ENCODE measurements around the gene MGMT. TPM values are rescaled to one million over a fixed set of nuclear protein-coding genes. Genes with fewer than 3 reads are reported as not detected.

Gene MGMT
- total RNA-seq, 1 experiment from 2014 or later, result 18.6 TPM

DNA sequence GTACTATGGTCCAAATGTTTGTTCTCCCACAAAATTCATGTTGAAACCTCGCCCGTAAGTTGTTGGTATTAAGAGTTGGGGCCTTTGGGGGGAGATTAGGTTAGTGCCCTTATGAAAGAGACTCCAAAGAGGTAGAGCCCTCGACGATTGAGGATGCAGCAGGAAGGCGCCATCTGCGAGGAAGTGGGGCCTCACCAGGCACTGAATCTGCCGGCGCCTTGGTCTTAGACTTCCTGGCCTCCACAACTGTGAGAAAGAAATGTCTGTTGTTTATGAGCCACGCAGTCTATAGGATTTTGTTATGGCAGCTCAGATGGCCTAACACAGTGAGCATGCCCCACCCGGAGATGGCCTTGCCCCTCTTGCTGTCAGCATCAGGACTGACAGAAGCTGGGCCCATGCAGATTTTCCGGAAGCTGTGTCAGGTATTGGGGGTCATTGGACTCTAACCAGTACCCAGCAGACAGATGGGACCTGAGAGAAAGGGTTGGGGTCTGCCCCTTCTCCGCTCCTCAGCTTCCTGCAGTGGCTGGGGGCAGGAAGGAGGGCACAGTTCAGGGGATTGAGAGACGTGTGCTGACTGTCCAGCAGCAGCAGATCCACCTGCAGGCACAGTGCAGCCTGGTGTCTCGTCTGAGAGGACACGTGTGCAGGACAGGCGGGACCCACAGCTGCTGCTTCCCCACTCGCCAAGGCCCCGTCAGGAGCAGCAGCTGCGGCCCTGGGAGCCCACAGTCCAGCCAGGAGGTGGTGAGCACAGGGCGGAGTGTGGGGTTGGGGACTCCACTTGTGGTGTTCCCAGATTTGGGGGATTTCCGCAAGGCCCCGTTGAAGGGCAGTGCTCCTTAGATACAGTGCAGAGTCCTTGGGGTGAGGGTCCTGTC is 47.8 kb downstream of the MGMT start:
- H3K36me3 ChIP-seq (replicated peaks; ENCODE audit: control insufficient read depth, insufficient read depth, low read length), result no peaks in the 10 kb centered on the region
- DNase-seq, result no peak
- no peaks in the 10 kb centered on the region for H3K27me3 ChIP-seq (ENCODE audit: control insufficient read depth, insufficient read depth, low read length)
- H3K4me3 ChIP-seq (ENCODE audit: insufficient read depth, low read depth, low read length), result no peak overlapping the region

DNA sequence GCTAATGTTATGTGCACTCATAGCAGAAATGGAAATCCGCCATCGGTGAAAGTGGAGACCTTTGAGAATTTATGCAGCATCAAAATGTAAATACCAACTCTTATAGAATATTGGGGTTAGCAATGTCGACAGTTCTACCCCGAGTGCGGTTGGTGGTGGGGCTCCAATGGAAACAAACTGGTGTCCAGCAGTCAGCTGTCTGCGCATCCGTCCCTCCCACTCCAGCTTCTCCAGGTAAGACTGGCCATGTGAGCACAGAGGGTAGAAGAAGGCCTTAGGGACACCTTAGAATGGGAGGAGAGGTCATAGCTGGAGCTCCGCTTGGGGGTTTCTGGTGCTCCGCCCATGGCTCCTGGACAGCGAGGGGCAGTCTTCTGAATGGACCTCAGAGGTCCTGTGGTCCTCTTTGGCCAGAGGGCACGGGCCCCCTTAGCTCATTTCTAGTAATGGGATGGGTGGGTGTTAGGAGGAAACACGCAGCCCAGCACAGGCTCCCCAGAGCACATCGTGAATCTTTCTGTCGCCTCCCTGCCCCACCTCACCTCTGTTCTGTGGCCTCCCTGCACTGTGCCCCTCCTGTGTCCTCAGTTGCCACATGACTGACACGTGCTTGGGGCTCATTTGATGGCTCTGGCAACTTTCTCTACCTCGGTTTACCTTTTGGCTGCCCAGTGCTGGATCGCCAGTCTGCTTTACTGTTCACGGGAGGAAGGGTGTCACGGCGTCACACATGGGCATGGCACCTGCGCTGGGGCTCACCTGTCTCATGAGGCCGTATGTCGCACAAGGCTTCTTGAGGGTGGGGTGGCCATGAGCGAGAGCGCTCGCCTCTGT is 50.0 kb downstream of the MGMT start:
- Histone ChIP-seq H3K4me3 (ENCODE audit: insufficient read depth, low read depth, low read length) (no peak overlapping the region), H3K36me3 (replicated peaks; ENCODE audit: control insufficient read depth, insufficient read depth, low read length) (no peaks in the 10 kb centered on the region), H3K27me3 (ENCODE audit: control insufficient read depth, insufficient read depth, low read length) (no peaks in the 10 kb centered on the region)
- no peak for DNase-seq

DNA sequence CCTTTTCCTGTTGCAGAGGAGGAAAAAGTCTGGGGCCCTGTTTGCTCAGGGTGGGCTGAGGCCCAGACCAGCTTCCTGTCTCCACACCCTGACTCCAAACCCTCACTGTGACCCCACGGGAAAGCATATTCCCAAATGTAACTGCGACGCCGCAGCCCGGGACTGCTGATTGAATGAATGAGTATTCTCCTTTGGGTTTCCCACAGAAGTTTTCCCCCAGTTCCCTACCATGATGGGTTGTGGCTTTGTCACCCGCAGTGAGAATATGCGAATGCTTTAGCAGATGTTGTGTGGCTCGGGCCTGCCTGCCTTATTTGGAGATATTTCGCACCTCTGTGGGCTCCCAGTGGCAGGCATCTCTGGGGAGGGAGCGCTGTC is 50.6 kb downstream of the MGMT start:
- Histone ChIP-seq H3K36me3 (replicated peaks; ENCODE audit: control insufficient read depth, insufficient read depth, low read length) (no peaks in the 10 kb centered on the region), H3K27me3 (ENCODE audit: control insufficient read depth, insufficient read depth, low read length) (no peaks in the 10 kb centered on the region), H3K4me3 (ENCODE audit: insufficient read depth, low read depth, low read length) (no peak overlapping the region)
- DNase-seq, result no peak

GRCh38 chr10:129518793-129519192 is 51.8 kb downstream of the MGMT start:
- Histone ChIP-seq H3K36me3 (replicated peaks; ENCODE audit: control insufficient read depth, insufficient read depth, low read length) (no peaks in the 10 kb centered on the region), H3K4me3 (ENCODE audit: insufficient read depth, low read depth, low read length) (no peak overlapping the region), H3K27me3 (ENCODE audit: control insufficient read depth, insufficient read depth, low read length) (no peaks in the 10 kb centered on the region)
- DNase-seq, result no peak

- Histone ChIP-seq H3K27me3 (ENCODE audit: control insufficient read depth, insufficient read depth, low read length) (no peaks in the 10 kb centered on the region), H3K36me3 (replicated peaks; ENCODE audit: control insufficient read depth, insufficient read depth, low read length) (no peaks in the 10 kb centered on the region), H3K4me3 (ENCODE audit: insufficient read depth, low read depth, low read length) (no peak overlapping the region)
- DNase-seq, result no peak
Observed at GRCh38 chr10:129520440-129521080, 53.5 kb downstream of the MGMT start.

DNA sequence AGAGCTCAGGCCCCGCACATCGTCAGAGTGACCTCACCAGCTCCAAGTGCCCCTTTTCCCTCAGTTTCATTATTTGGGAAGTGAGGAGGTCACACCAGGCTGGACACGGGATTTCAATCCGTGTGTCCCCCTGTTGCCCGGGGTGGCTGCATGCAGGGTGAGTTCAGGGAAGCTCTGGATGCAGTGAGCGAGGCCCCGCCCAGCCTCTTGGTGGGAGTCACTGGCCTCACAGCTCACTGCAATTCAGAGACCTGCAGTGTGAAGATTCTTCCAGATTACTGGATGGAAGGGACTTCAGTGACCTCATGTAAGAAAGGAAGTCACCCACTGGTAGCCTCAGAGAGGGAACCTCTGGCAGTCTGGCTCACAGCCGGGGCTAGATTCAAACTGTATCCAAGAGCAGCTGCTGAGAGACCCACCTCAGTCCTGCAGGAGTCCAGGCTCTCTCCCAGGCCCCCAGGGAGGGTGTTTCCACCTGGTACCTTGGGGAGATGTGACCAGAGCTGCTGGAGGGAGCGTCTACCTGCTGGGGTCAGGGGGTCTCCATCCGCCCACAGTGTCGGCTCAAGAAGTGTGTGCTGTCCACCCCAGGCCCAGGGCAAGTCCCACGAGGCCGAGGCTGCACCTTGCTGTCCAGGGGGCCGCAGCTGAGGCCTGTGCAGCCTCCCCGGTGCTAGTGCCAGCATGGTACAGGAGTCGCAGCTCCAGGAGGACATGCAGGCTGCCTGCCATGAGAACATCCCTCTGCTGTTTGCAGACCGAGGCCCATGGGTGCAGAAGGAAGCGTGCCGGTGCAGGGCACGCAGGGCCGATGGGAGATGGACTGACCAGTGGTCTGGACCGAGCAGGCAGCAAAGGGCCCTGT is 54.4 kb downstream of the MGMT start:
- H3K27me3 ChIP-seq (ENCODE audit: control insufficient read depth, insufficient read depth, low read length), result no peaks in the 10 kb centered on the region
- no peaks in the 10 kb centered on the region for H3K36me3 ChIP-seq (replicated peaks; ENCODE audit: control insufficient read depth, insufficient read depth, low read length)
- DNase-seq, result no peak
- no peak overlapping the region for H3K4me3 ChIP-seq (ENCODE audit: insufficient read depth, low read depth, low read length)

- H3K36me3 ChIP-seq (replicated peaks; ENCODE audit: control insufficient read depth, insufficient read depth, low read length), result no peaks in the 10 kb centered on the region
- DNase-seq, result peak; percentile 80
- H3K4me3 ChIP-seq (ENCODE audit: insufficient read depth, low read depth, low read length), result no peak overlapping the region
- no peaks in the 10 kb centered on the region for H3K27me3 ChIP-seq (ENCODE audit: control insufficient read depth, insufficient read depth, low read length)
Observed at GRCh38 chr10:129522041-129522585, 55.1 kb downstream of the MGMT start.

GRCh38 chr10:129523031-129523722 is 56.1 kb downstream of the MGMT start:
- H3K36me3 ChIP-seq (replicated peaks; ENCODE audit: control insufficient read depth, insufficient read depth, low read length), result no peaks in the 10 kb centered on the region
- H3K27me3 ChIP-seq (ENCODE audit: control insufficient read depth, insufficient read depth, low read length), result no peaks in the 10 kb centered on the region
- DNase-seq, result no peak
- no peak overlapping the region for H3K4me3 ChIP-seq (ENCODE audit: insufficient read depth, low read depth, low read length)

DNA sequence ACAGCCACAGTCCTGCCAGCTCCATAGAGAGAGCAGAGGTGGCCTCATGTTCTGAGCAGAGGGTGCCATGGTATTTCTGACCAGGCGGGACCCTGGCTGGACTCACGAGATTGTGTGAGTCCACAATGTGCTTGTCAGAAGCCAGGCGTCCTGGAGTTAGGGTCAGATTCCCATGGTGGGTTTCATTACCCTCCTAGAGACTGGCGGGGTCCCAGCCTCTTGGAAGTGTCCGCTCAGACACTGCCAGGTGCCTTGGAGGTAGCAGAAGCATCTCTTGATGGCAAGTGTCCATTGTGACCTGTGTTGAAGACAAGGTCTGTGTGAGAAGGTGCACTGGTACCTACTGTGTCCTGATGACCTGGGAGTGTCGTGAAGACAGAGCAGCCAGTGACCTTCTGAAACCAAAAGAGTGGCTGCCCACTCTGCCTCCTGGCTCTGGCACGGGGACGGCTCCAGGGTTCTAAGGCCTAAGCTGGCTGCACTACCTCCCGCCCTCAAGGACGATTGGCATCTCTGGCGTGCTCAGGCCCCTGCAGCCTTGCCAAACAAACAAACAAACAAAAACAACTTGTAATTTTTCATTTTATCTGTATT is 56.8 kb downstream of the MGMT start:
- no peak overlapping the region for H3K4me3 ChIP-seq (ENCODE audit: insufficient read depth, low read depth, low read length)
- H3K36me3 ChIP-seq (replicated peaks; ENCODE audit: control insufficient read depth, insufficient read depth, low read length), result no peaks in the 10 kb centered on the region
- no peaks in the 10 kb centered on the region for H3K27me3 ChIP-seq (ENCODE audit: control insufficient read depth, insufficient read depth, low read length)
- DNase-seq, result no peak

GRCh38 chr10:129524936-129525335 is 57.9 kb downstream of the MGMT start:
- no peak for DNase-seq
- Histone ChIP-seq H3K4me3 (ENCODE audit: insufficient read depth, low read depth, low read length) (no peak overlapping the region), H3K36me3 (replicated peaks; ENCODE audit: control insufficient read depth, insufficient read depth, low read length) (no peaks in the 10 kb centered on the region), H3K27me3 (ENCODE audit: control insufficient read depth, insufficient read depth, low read length) (no peaks in the 10 kb centered on the region)

GRCh38 chr10:129525401-129525801 is 58.4 kb downstream of the MGMT start:
- Histone ChIP-seq H3K36me3 (replicated peaks; ENCODE audit: control insufficient read depth, insufficient read depth, low read length) (no peaks in the 10 kb centered on the region), H3K4me3 (ENCODE audit: insufficient read depth, low read depth, low read length) (no peak overlapping the region), H3K27me3 (ENCODE audit: control insufficient read depth, insufficient read depth, low read length) (no peaks in the 10 kb centered on the region)
- no peak for DNase-seq

DNA sequence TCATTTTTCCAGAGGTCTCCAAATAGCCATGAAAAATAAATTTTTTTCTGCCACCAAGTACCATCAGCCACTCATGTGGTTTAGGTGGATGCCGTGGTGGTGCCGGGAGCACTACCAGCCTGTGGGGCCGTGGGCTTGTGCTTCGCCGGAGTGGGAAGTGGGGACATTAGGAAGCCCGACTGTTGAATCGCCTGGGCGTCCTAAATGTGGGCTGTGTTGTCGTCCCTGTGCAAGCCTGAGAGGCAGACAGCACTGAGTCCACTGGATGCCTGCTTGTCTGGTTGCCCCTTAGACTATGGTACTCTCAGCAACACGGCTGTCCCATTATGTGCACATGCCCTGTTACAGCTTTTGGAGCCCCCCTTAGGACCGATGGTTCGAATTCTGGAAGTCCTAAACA is 59.9 kb downstream of the MGMT start:
- Histone ChIP-seq H3K27me3 (ENCODE audit: control insufficient read depth, insufficient read depth, low read length) (no peaks in the 10 kb centered on the region), H3K4me3 (ENCODE audit: insufficient read depth, low read depth, low read length) (no peak overlapping the region), H3K36me3 (replicated peaks; ENCODE audit: control insufficient read depth, insufficient read depth, low read length) (no peaks in the 10 kb centered on the region)
- no peak for DNase-seq

- Histone ChIP-seq H3K27me3 (ENCODE audit: control insufficient read depth, insufficient read depth, low read length) (no peaks in the 10 kb centered on the region), H3K4me3 (ENCODE audit: insufficient read depth, low read depth, low read length) (no peak overlapping the region), H3K36me3 (replicated peaks; ENCODE audit: control insufficient read depth, insufficient read depth, low read length) (no peaks in the 10 kb centered on the region)
- no peak for DNase-seq
Observed at GRCh38 chr10:129528376-129528978, 61.4 kb downstream of the MGMT start.

Measured in H7 (cell line).